ENCODE data around the gene UBA3.

UBA3 gene

GRCh38 chr3:69080233-69080920 lies at the start of gene UBA3:
TSS of gene UBA3 (minus strand) at chr3:69080365. CDS start at chr3:69080353, 12 bp downstream.
- peak; percentile 73 for DNase-seq

DNA sequence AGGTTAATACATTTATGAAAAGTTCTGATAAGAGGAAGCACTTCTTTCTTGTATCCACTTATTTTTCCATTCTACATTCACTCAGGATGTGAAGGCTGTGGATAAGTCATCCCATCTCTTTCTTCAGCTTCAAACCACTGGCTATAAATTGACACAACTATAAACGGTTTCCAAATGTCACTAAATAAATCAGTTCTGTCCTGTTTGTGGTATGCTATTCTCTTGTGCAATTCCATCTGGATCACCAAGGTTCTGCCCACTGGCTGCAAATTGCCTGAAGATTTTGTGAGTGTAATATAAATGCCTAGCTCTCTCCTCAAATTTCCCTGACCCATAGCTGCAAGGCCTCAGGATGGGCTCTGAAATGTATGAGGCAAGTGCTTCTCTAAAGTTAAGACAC lies 49.4 kb upstream of the UBA3 start:
- no peak for DNase-seq

GRCh38 chr3:69128509-69128908 lies 48.3 kb upstream of the UBA3 start:
- DNase-seq = no peak

GRCh38 chr3:69126999-69127398 lies 46.8 kb upstream of the UBA3 start:
- no peak for DNase-seq

GRCh38 chr3:69126216-69126615 lies 46.1 kb upstream of the UBA3 start:
- DNase-seq = no peak

- no peak for DNase-seq
Observed at GRCh38 chr3:69122403-69122802, 42.2 kb upstream of the UBA3 start, which contains the start of gene LMOD3. TSS of gene LMOD3 (minus strand) at chr3:69122595. CDS start at chr3:69122386, 209 bp downstream.

DNA sequence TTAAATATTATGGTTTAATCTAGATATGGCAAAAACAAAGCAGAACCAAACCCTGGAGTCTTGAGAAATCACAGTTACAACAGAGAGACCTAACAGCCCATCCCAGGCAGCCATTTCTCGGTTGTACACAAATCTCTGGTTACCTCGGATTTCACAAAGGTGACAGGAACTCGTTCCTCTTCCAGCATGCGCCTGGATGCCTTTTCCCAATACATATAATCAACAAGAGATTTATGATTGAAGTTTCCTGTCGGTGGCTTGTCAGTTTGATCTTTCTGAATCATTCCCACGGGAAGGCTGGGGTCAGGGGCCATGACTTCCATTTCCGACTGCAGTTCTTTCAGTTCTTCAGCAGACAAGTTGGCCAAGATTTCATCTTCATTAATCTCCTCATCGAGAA lies 41.8 kb upstream of the UBA3 start:
- DNase-seq = no peak

- no peak for DNase-seq
Observed at GRCh38 chr3:69121513-69121912, 41.3 kb upstream of the UBA3 start.

DNA sequence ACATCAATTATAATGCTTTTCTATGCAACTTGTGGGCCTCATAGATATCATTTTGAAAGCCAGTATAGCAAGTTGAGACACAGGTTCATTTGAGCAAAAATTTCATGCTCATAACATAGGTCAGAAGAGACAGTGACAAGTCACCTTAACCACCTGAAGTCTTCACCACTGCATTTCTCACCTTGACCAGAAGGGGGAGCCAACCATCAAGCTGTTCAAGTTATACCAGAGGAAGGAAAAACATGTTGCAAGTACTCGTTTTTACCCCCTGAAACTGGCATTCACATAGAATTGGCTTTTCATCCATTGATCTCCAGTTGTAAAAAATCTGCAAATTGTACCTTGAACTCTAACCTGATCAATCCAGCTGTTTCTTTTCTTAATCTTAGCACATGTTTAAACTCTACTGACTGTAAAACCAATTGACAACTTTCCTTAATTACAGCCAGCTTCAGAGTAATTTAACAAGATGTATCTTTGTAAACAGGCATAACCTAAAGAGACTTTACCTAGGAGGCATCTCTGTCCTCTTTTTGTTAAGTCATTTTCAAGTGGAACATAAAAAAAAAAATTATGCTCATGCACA lies 40.8 kb upstream of the UBA3 start:
- peak; percentile 49 for DNase-seq

- no peak for DNase-seq
Observed at GRCh38 chr3:69119681-69120080, 39.5 kb upstream of the UBA3 start.

DNA sequence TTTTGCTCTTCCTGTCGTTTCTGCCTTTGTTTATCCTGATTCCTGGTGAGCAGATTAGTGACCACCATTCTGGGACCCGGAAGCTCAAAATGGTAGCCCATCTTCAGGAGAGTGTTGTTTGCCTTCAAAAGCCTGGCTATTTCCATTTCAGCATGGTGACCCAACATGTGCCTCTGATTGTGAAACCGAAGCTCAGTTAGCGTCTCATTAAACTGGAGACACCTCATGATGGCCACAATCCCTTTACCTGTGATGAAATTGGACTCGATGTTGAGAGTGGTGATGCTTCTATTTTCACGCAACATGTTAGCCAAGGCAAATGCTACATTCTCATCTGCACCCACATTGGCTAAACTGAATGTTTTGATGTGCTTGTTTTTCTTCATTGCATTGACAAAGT lies 39.0 kb upstream of the UBA3 start:
- no peak for DNase-seq

GRCh38 chr3:69118555-69118954 lies 38.4 kb upstream of the UBA3 start:
- no peak for DNase-seq

DNA sequence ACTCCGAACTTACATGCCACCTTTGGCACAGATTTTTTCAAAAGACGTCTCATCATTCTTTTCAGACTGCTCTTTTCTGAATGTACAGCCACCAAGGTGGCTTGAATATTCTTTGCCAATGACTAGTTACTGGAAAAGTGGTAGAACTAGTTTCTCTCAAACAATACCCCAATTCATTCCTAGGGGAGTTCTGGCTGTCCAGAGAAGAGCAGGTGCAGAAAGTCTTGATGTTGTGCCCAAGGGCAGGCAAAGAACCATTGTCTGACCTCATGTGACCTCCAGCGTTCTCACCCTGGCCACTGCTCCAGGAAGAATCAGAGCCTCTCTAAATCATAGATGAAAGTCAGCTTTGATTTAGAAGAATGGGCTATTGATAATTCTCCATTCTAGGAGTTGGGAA lies 36.7 kb upstream of the UBA3 start:
- DNase-seq = peak; percentile 46

- DNase-seq = no peak
Observed at GRCh38 chr3:69116162-69116561, 36.0 kb upstream of the UBA3 start.

DNA sequence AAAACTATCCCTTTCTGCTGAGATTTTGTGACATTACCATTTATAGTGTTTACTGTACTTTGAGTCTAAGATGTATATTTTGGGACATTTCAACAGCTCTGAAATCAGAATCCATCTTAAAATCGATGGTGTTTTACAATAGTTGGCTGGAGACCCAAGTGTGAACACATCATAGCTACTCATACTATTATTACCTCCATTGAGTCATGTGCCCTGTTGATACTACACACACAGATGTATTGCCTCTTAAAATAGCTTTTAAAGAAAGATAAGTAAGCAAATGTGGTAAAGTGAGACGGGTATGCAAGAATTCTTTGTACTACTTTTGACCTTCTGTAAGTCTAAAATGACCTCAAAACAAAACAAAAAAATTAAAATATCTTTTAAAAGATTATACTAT lies 35.6 kb upstream of the UBA3 start:
- no peak for DNase-seq

- DNase-seq = no peak
Observed at GRCh38 chr3:69113536-69113935, 33.4 kb upstream of the UBA3 start.

DNA sequence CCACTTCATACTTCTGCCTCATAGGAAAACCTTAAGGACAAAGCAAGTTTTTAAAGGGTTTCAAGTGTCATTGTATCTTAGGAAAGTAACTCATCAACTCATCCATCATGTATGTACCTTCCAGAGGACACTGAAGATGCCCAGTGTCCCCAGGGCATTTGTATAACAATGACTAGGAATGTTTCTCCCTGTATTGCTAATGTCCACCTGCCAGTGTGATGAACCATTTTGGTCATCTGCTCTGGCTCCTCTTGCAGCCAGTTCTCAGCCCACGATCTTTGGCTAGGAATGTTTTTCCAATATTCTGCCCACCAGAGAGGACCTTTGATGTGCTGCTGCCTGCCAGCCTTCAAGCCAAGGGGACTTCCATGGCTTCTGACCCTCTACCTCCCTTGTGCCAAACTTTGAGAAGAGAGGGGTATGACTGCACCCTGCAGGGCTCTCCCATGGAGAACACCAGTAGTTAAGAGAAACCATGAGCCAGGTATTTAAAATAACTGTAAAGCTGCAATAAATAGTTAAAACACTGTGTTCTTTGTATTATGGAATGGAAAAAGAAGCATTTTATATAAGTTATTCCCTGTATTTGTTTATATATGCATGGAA lies 30.9 kb upstream of the UBA3 start:
- no peak for DNase-seq

DNA sequence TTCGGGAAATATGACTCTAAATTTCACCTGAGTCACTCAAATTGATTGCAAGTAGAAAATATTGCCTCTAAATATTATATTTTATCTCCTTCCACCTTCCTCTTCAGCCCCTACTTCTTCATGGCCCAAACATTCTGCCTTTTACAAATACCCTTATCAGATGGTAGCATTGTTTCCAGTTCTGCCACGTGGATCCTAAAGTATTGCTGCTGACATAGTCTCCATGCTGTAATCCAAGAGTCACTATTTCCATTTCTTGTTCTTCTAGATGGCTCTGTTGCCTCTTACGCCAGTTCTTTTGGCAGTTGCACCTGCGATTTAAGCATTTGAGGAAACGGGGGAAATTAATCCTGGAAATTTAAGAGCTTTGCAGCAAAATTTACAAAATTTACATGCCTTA lies 28.6 kb upstream of the UBA3 start:
- no peak for DNase-seq

GRCh38 chr3:69107841-69108240 lies 27.7 kb upstream of the UBA3 start:
- no peak for DNase-seq

DNA sequence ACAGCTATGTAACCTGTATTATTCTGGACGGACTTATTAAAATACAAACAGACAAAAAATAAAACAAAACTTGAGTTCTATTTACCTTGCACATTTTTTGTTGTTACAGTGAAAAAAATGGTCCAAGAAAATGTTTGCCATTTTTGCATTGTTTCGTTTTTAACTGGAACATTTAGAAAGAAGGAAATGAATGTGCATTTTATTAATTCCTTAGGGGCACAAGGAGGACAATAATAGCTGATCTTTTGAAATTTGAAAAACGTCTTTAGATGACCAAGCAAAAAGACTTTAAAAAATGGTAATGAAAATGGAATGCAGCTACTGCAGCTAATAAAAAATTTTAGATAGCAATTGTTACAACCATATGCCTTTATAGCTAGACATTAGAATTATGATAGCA lies 25.2 kb upstream of the UBA3 start:
- DNase-seq = no peak

DNA sequence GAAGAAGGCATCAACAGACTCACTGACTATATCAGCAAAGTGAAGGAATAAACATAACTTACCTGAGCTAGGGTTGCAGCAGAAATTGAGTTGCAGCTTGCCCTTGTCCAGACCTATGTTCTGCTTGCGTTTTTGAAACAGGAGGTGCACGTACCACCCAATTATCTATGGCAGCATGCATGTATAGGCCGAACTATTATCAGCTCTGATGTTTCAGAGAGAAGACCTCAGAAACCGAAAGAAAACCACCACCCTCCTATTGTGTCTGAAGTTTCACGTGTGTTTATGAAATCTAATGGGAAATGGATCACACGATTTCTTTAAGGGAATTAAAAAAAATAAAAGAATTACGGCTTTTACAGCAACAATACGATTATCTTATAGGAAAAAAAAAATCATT lies 24.4 kb upstream of the UBA3 start:
- no peak for DNase-seq

DNA sequence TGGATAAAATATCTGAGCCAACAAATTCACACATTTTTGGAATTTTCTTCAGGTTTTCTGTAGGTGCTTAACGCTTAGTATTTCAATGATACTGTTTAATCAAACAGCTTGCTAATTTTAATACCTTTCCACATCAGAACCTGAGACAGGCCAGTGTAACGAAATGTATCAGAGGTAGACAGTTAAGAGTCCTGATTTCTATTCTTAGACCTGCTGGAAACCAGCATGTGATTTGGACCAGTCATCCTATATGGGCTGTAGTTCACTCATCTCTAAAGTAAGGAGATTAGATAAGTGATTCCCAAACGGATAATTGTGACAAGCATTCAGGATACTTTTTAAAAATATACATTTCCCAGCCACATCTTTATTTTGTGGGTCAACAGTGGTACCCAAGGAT lies 23.0 kb upstream of the UBA3 start:
- DNase-seq = no peak

- no peak for DNase-seq
Observed at GRCh38 chr3:69102384-69102783, 22.2 kb upstream of the UBA3 start.

GRCh38 chr3:69099576-69099975 lies 19.4 kb upstream of the UBA3 start:
- DNase-seq = no peak
